ENCODE results near the gene IFNK.
A peak's percentile ranks its signal among the peaks of the same experiment; 100 is the strongest.

Gene IFNK

DNA sequence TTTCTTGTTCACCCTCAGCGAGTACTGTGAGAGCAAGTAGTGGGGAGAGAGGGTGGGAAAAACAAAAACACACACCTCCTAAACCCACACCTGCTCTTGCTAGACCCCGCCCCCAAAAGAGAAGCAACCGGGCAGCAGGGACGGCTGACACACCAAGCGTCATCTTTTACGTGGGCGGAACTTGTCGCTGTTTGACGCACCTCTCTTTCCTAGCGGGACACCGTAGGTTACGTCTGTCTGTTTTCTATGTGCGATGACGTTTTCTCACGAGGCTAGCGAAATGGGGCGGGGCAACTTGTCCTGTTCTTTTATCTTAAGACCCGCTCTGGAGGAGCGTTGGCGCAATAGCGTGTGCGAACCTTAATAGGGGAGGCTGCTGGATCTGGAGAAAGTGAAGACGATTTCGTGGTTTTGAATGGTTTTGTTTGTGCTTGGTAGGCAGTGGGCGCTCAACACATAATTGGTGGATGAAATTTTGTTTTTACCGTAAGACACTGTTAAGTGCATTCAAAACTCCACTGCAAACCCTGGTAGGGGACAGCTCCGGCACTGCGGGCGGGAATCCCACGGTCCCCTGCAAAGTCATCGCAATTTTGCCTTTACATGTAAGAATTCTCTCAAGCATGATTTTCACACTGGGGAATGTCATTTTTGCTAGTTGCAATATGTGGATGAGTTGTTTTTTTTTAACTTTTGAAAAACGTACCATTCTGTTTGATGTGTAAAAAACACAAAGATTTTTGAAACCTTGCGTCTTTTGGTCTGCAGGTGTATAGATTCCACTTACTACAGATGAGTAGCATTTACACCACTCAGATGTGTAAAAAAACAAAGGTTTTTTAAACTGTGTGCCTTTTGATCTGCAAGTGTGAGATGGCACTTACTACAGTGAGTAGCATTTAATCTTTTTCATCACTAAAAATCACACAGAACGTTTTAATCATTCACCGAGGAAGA lies 49.8 kb downstream of the IFNK start:
- DNase-seq (ENCODE audit: low read depth): peak; percentile 92
